CD14-positive monocyte (primary cell): Measurements from ENCODE around the gene CALR. TPM values are rescaled to one million over a fixed set of nuclear protein-coding genes. Genes with fewer than 3 reads are reported as not detected.

Experiments used
- DNase-seq, 3 donors: peaks; one replicate each; pipeline ENCODE4 v3.0.0-alpha.2; 2011 to 2022
- H2AFZ ChIP-seq: 2 replicates; pipeline ENCODE4 v1.6.0; 2012; ENCODE audit warnings: mild to moderate bottlenecking, low read depth, low read length, inconsistent platforms; ENCODE audit not compliant: insufficient read depth, poor library complexity, severe bottlenecking
- H3K27ac ChIP-seq, 2 donors: 1 replicate in 1 of 2; 2 replicates in 1 of 2; pipeline ENCODE4 v1.5.1; 2012 to 2013; ENCODE audit warnings: low read length in 2 of 2, control low read depth in 1 of 2, inconsistent platforms in 1 of 2, low read depth in 1 of 2, mild to moderate bottlenecking in 1 of 2
- H3K27me3 ChIP-seq, 2 donors: one replicate each; pipeline versions ENCODE4 v1.6.0 to v1.6.1; 2011 to 2013; ENCODE audit warnings: low read length in 2 of 2; ENCODE audit not compliant: control insufficient read depth in 2 of 2, insufficient read depth in 2 of 2
- H3K36me3 ChIP-seq, 2 donors: replicated peaks in 1 of 2; 1 replicate in 1 of 2; 2 replicates in 1 of 2; pipeline versions ENCODE4 v1.5.1 to v1.6.1; 2012 to 2013; ENCODE audit warnings: low read length in 2 of 2, control low read depth in 1 of 2, inconsistent platforms in 1 of 2, mild to moderate bottlenecking in 1 of 2; ENCODE audit not compliant: insufficient read depth in 2 of 2, control insufficient read depth in 1 of 2
- H3K4me1 ChIP-seq, 2 donors: 1 replicate in 1 of 2; 2 replicates in 1 of 2; pipeline versions ENCODE4 v1.5.1 to v1.6.1; 2012 to 2013; ENCODE audit warnings: low read length in 2 of 2, control low read depth in 1 of 2, inconsistent platforms in 1 of 2, mild to moderate bottlenecking in 1 of 2, moderate library complexity in 1 of 2; ENCODE audit not compliant: insufficient read depth in 2 of 2, control insufficient read depth in 1 of 2
- H3K4me2 ChIP-seq: replicated peaks from 2 replicates; pipeline ENCODE3; 2012; ENCODE audit warnings: low read length, moderate library complexity, mild to moderate bottlenecking; ENCODE audit not compliant: poor library complexity, severe bottlenecking; ENCODE audit errors: extremely low read depth
- H3K4me3 ChIP-seq, 3 experiments: fragments of 200-600 bp in 1 of 3; sonication (generic) in 1 of 3; replicated peaks in 1 of 3; 1 replicate in 2 of 3; 2 replicates in 1 of 3; pipeline ENCODE4 v1.5.1; 2011 to 2013; ENCODE audit warnings: low read length in 3 of 3, mild to moderate bottlenecking in 3 of 3, control low read depth in 2 of 3, low read depth in 2 of 3, inconsistent platforms in 1 of 3, moderate library complexity in 1 of 3
- H3K79me2 ChIP-seq: 2 replicates; pipeline ENCODE4 v1.6.0; 2012; ENCODE audit warnings: mild to moderate bottlenecking, control low read depth, inconsistent platforms, low read length, moderate library complexity; ENCODE audit not compliant: insufficient read depth
- H3K9ac ChIP-seq: 2 replicates; pipeline ENCODE4 v1.6.0; 2017; ENCODE audit warnings: low read length, mild to moderate bottlenecking; ENCODE audit not compliant: insufficient read depth, poor library complexity, severe bottlenecking
- H3K9me3 ChIP-seq, 2 donors: replicated peaks in 1 of 2; 1 replicate in 1 of 2; 2 replicates in 1 of 2; pipeline versions ENCODE4 v1.5.1 to v1.6.1; 2012 to 2013; ENCODE audit warnings: low read length in 2 of 2, control low read depth in 1 of 2; ENCODE audit not compliant: control insufficient read depth in 1 of 2, insufficient read depth in 1 of 2
- H4K20me1 ChIP-seq: 2 replicates; pipeline ENCODE4 v1.6.0; 2012; ENCODE audit warnings: mild to moderate bottlenecking, low read length, control low read depth, moderate library complexity; ENCODE audit not compliant: insufficient read depth
- H3K27ac Mint-ChIP-seq, 7 donors: one replicate each; pipeline ENCODE4 v1.8.0; 2020; ENCODE audit warnings: mild to moderate bottlenecking in 7 of 7, mixed read lengths in 7 of 7, moderate library complexity in 6 of 7, inconsistent platforms in 2 of 7
- H3K27me3 Mint-ChIP-seq, 3 donors: one replicate each; pipeline ENCODE4 v1.8.0; 2021 to 2022; ENCODE audit warnings: low read depth in 3 of 3, mild to moderate bottlenecking in 3 of 3, mixed read lengths in 3 of 3, moderate library complexity in 3 of 3, inconsistent platforms in 1 of 3
- H3K36me3 Mint-ChIP-seq, 2 donors: one replicate each; pipeline ENCODE4 v1.8.0; 2020; ENCODE audit warnings: mixed read lengths in 2 of 2, inconsistent platforms in 1 of 2, mild to moderate bottlenecking in 1 of 2
- H3K4me1 Mint-ChIP-seq: one replicate; pipeline ENCODE4 v1.8.0; 2020; ENCODE audit warnings: mild to moderate bottlenecking, mixed read lengths
- H3K4me3 Mint-ChIP-seq, 2 donors: one replicate each; pipeline ENCODE4 v1.8.0; 2020; ENCODE audit warnings: mild to moderate bottlenecking in 2 of 2, mixed read lengths in 2 of 2, moderate library complexity in 1 of 2
- H3K9me3 Mint-ChIP-seq, 7 donors: one replicate each; pipeline ENCODE4 v1.8.0; 2020 to 2022; ENCODE audit warnings: mixed read lengths in 7 of 7, mild to moderate bottlenecking in 6 of 7, moderate library complexity in 6 of 7, inconsistent platforms in 2 of 7
- WGBS: methylation state at CpG from one replicate; pipeline ENCODE4 v1.1.5; 2013; ENCODE audit warnings: missing lambda C conversion rate; ENCODE audit not compliant: insufficient coverage; 5-methylcytosine and 5-hydroxymethylcytosine counted together
- intact Hi-C, 2 donors: fragments of 100-400 bp; cut with micrococcal nuclease; formaldehyde crosslinking; loops; one replicate each; pipeline versions ENCODE4 v1.15.0 to v1.15.1; 2023
- polyA plus RNA-seq, 3 donors: library from polyadenylated mRNA; depleted of rRNA in 1 of 3; unstranded in 2 of 3; stranded (reverse) in 1 of 3; fragments of 300-500 nt in 2 of 3; fragments of >200 nt in 1 of 3; fragmentation: Illumina TruSeq in 2 of 3; gene quantifications; 1 replicate in 2 of 3; 2 replicates in 1 of 3; pipeline ENCODE4 v1.2.3, GENCODE V29; 2012 to 2021
- TF ChIP-seq, protein P1 (sequence below): fragments of 200-600 bp; IDR thresholded peaks from one replicate; pipeline ENCODE4 v1.8.0; 2022; ENCODE audit warnings: antibody characterized with exemption, mild to moderate bottlenecking

The CALR gene
- polyA plus RNA-seq, 3 donors = 109 to 441 (median 133) TPM

DNA sequence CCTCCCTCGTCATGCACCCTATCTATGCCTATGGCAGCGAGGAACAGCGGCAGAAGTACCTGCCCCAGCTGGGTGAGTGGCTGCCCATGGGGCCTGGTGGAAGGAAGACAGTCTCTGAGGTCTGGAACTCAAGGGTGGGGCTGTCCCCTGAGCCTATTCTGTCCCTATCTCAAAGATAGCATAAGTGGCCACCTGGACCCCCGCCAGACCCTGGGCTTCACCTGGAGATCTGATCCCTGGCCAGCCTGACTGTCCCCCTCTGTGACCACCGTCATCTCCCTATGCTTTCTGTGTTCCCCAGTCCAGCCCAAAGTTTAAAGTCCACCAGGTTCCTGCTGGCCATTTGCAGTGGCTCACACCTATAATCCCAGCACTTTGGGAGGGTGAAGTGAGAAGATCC lies 44.8 kb upstream of the CALR start:
- no peaks in the 10 kb centered on the region for H3K9me3 Mint-ChIP-seq
- Histone ChIP-seq H3K9ac (no peak overlapping the region), H3K27ac (no peak overlapping the region), H3K4me3 (no peak overlapping the region), H3K79me2 (peaks cover 11% of the 10 kb centered on the region), H3K4me2 (no peak overlapping the region), H3K27me3 (no peaks in the 10 kb centered on the region), H3K9me3 (no peaks in the 10 kb centered on the region), H4K20me1 (peaks cover 6% of the 10 kb centered on the region), H2AFZ (no peak overlapping the region), H3K4me1 (peaks cover 16 to 20% of the 10 kb centered on the region in 2 donors), H3K36me3 (peaks cover 38 to 50% of the 10 kb centered on the region in 2 donors)
- intact Hi-C loops = loop anchor here in 1 of 2 donors (5.0 kb wide), 1 partner anchor 39 kb away; the partner anchor contains the start of gene FARSA
- 100% methylated on average over 1 of the region's 5 CpGs for WGBS
- no peak for DNase-seq
- peak overlapping the region in 3 of 7 donors; percentile 4 to 36 (median 31) for H3K27ac Mint-ChIP-seq
- peaks cover 0 to 4% (median 0%) of the 10 kb centered on the region in 3 donors for H3K27me3 Mint-ChIP-seq
- peaks cover 40 to 52% of the 10 kb centered on the region in 2 donors for H3K36me3 Mint-ChIP-seq
- H3K4me3 Mint-ChIP-seq = no peak overlapping the region
- TF ChIP-seq, protein P1, sequence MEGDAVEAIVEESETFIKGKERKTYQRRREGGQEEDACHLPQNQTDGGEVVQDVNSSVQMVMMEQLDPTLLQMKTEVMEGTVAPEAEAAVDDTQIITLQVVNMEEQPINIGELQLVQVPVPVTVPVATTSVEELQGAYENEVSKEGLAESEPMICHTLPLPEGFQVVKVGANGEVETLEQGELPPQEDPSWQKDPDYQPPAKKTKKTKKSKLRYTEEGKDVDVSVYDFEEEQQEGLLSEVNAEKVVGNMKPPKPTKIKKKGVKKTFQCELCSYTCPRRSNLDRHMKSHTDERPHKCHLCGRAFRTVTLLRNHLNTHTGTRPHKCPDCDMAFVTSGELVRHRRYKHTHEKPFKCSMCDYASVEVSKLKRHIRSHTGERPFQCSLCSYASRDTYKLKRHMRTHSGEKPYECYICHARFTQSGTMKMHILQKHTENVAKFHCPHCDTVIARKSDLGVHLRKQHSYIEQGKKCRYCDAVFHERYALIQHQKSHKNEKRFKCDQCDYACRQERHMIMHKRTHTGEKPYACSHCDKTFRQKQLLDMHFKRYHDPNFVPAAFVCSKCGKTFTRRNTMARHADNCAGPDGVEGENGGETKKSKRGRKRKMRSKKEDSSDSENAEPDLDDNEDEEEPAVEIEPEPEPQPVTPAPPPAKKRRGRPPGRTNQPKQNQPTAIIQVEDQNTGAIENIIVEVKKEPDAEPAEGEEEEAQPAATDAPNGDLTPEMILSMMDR = no peak
- peaks cover 19% of the 10 kb centered on the region for H3K4me1 Mint-ChIP-seq

DNA sequence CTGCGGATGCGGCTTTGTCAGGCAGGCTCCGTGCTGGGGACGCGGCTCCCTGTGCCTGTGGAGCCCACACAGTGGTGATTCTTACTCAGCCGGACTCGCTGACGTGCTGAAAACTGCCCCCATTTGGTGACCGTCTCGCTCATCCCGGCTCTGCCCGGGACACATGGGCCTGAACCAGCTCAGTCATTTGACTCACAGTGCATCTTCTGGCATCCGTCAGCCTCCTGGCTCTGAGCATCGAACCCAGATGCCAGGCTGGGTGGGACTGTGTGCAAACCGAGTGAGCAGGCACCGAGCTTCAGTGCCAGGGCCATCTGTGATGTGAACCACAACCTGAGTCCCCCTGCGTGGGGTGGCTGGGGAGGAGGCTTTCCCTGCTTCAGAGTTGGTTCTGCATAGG lies 41.9 kb upstream of the CALR start:
- peaks cover 0 to 6% (median 0%) of the 10 kb centered on the region in 3 donors for H3K27me3 Mint-ChIP-seq
- DNase-seq = no peak
- intact Hi-C loops = no loop called here
- H4K20me1 ChIP-seq = peaks cover 5% of the 10 kb centered on the region
- H3K36me3 Mint-ChIP-seq = peaks cover 55 to 69% of the 10 kb centered on the region in 2 donors
- peaks cover 6 to 7% of the 10 kb centered on the region in 2 donors for H3K4me1 ChIP-seq
- peaks cover 8% of the 10 kb centered on the region for H3K4me1 Mint-ChIP-seq
- no peak overlapping the region for H2AFZ ChIP-seq
- TF ChIP-seq, protein P1 = no peak
- H3K27ac Mint-ChIP-seq = no peak overlapping the region
- no peak overlapping the region for H3K4me3 ChIP-seq
- no peak overlapping the region for H3K9ac ChIP-seq
- H3K9me3 Mint-ChIP-seq = no peaks in the 10 kb centered on the region
- no peaks in the 10 kb centered on the region for H3K9me3 ChIP-seq
- H3K4me3 Mint-ChIP-seq = no peak overlapping the region
- no peaks in the 10 kb centered on the region for H3K27me3 ChIP-seq
- peaks cover 7% of the 10 kb centered on the region for H3K79me2 ChIP-seq
- H3K4me2 ChIP-seq = no peak overlapping the region
- WGBS = 98% methylated on average over 17 of the region's 17 CpGs
- peaks cover 43 to 70% of the 10 kb centered on the region in 2 donors for H3K36me3 ChIP-seq
- no peak overlapping the region for H3K27ac ChIP-seq
